NB4 (cell line): ENCODE results near the gene SMYD2.
A peak's percentile ranks its signal among the peaks of the same experiment; 100 is the strongest.

ENCODE experiments used
- DNase-seq: peaks from one replicate; pipeline ENCODE4 v3.0.0; 2010; ENCODE audit warnings: low read depth
- H3K4me3 ChIP-seq: one replicate; pipeline ENCODE4 v1.5.1; 2011; ENCODE audit warnings: mild to moderate bottlenecking, low read depth, low read length, moderate library complexity
- CTCF ChIP-seq: IDR thresholded peaks from one replicate; pipeline ENCODE4 v1.5.1; 2012; ENCODE audit warnings: low read depth, low read length
- MAX ChIP-seq: IDR thresholded peaks from 2 replicates; pipeline ENCODE4 v1.6.1; 2011; ENCODE audit warnings: low read depth, low read length
- MYC ChIP-seq: IDR thresholded peaks from 2 replicates; pipeline ENCODE4 v1.6.1; 2011; ENCODE audit warnings: low read depth, low read length
- POLR2A ChIP-seq: IDR thresholded peaks from 2 replicates; pipeline ENCODE4 v1.6.1; 2011; ENCODE audit warnings: mild to moderate bottlenecking; ENCODE audit not compliant: insufficient read length; ENCODE audit errors: extremely low read depth

SMYD2 gene

GRCh38 chr1:214362188-214362882, 81.4 kb downstream of the SMYD2 start:
- H3K4me3 ChIP-seq: no peak overlapping the region
- TF ChIP-seq MYC (no peak), MAX (no peak), CTCF (no peak), POLR2A (no peak)
- peak; percentile 90 for DNase-seq

- TF ChIP-seq CTCF: no peak
- TF ChIP-seq MYC: no peak
- TF ChIP-seq MAX: no peak
- no peak for TF ChIP-seq POLR2A
- DNase-seq: no peak
- no peak overlapping the region for H3K4me3 ChIP-seq
Observed at GRCh38 chr1:214363386-214363785, 82.4 kb downstream of the SMYD2 start.

GRCh38 chr1:214364386-214364785, 83.4 kb downstream of the SMYD2 start:
- TF ChIP-seq CTCF (no peak), POLR2A (no peak), MAX (no peak), MYC (no peak)
- no peak for DNase-seq
- no peak overlapping the region for H3K4me3 ChIP-seq

GRCh38 chr1:214364786-214365295, 83.9 kb downstream of the SMYD2 start:
- DNase-seq: no peak
- TF ChIP-seq MYC (no peak), POLR2A (no peak), CTCF (no peak), MAX (no peak)
- no peak overlapping the region for H3K4me3 ChIP-seq

GRCh38 chr1:214367841-214368240, 86.9 kb downstream of the SMYD2 start:
- DNase-seq: no peak
- no peak for TF ChIP-seq MYC
- no peak for TF ChIP-seq MAX
- TF ChIP-seq POLR2A: no peak
- TF ChIP-seq CTCF: no peak
- no peak overlapping the region for H3K4me3 ChIP-seq
